IMR-90 (cell line): ENCODE results near the gene AMN. TPM values are rescaled to one million over a fixed set of nuclear protein-coding genes. Genes with fewer than 3 reads are reported as not detected.
"Not testable (repeated sequence)": the region's sequence is repeated elsewhere in the genome, so short reads cannot be mapped to it uniquely, and the experiment has no call there.

Experiments
- ATAC-seq: fragments of 200-7000 bp; cut with Tn5 transposase; 2 replicates; pipeline ENCODE4 v1.9.1; 2020; ENCODE audit warnings: low read depth, mild to moderate bottlenecking, moderate library complexity
- BruUV-seq: library from RNA; stranded (reverse); fragments of 400-500 nt; replicated peaks from 2 replicates; lab custom pipeline; 2021; lab: Mats Ljungman, UMichigan
- CTCF ChIA-PET: fragments of 300-600 bp; formaldehyde crosslinking; extraction: SDS; loops from one replicate; lab custom pipeline; 2021; ENCODE audit warnings: antibody characterized with exemption; lab: Yijun Ruan, JAX
- POLR2A ChIA-PET: fragments of 300-600 bp; sonication (Branson Sonifier 250); formaldehyde crosslinking; loops from one replicate; lab custom pipeline; 2022; ENCODE audit warnings: antibody characterized with exemption; ENCODE audit not compliant: unreplicated experiment; lab: Charles Lee
- DNase-seq: peaks from one replicate; pipeline ENCODE4 v3.0.0; 2013
- H2AFZ ChIP-seq: replicated peaks from 2 replicates; pipeline ENCODE3; 2013; ENCODE audit warnings: low read length, mild to moderate bottlenecking; ENCODE audit not compliant: poor library complexity
- H2AK5ac ChIP-seq: 2 replicates; pipeline ENCODE4 v1.6.1; 2013; ENCODE audit warnings: low read depth, low read length, inconsistent platforms
- H2AK9ac ChIP-seq: replicated peaks from 2 replicates; pipeline ENCODE3; 2013; ENCODE audit warnings: mild to moderate bottlenecking, low read depth, low read length, moderate library complexity; ENCODE audit not compliant: poor library complexity
- H2BK120ac ChIP-seq: 2 replicates; pipeline ENCODE4 v1.6.1; 2013; ENCODE audit warnings: low read depth, low read length, inconsistent platforms
- H2BK15ac ChIP-seq: 3 replicates; pipeline ENCODE4 v1.6.1; 2013; ENCODE audit warnings: low read depth, low read length, inconsistent platforms
- H2BK20ac ChIP-seq: 2 replicates; pipeline ENCODE4 v1.6.1; 2013; ENCODE audit warnings: low read depth, mild to moderate bottlenecking, inconsistent platforms, low read length, moderate library complexity
- H2BK5ac ChIP-seq: 2 replicates; pipeline ENCODE4 v1.6.1; 2013; ENCODE audit warnings: mild to moderate bottlenecking, low read depth, low read length, inconsistent platforms; ENCODE audit not compliant: poor library complexity, severe bottlenecking
- H3K14ac ChIP-seq: replicated peaks from 2 replicates; pipeline ENCODE4 v1.6.1; 2013; ENCODE audit warnings: low read depth, low read length, inconsistent platforms
- H3K18ac ChIP-seq: 2 replicates; pipeline ENCODE4 v1.6.1; 2013; ENCODE audit warnings: low read depth, low read length, control low read depth
- H3K23ac ChIP-seq: 2 replicates; pipeline ENCODE4 v1.6.1; 2013; ENCODE audit warnings: low read depth, low read length, inconsistent platforms
- H3K27ac ChIP-seq: 2 replicates; pipeline ENCODE4 v1.5.1; 2013; ENCODE audit warnings: mild to moderate bottlenecking, control low read depth, low read length; ENCODE audit not compliant: insufficient read depth
- H3K27me3 ChIP-seq: 2 replicates; pipeline ENCODE4 v1.6.1; 2013; ENCODE audit warnings: low read length; ENCODE audit not compliant: control insufficient read depth, insufficient read depth
- H3K36me3 ChIP-seq: 2 replicates; pipeline ENCODE4 v1.6.1; 2013; ENCODE audit warnings: low read length, mixed read lengths; ENCODE audit not compliant: control insufficient read depth, insufficient read depth
- H3K4ac ChIP-seq: 2 replicates; pipeline ENCODE4 v1.6.1; 2013; ENCODE audit warnings: low read depth, low read length, inconsistent platforms
- H3K4me1 ChIP-seq: 2 replicates; pipeline ENCODE4 v1.6.1; 2013; ENCODE audit warnings: low read length, mixed read lengths; ENCODE audit not compliant: control insufficient read depth, insufficient read depth
- H3K4me2 ChIP-seq: 2 replicates; pipeline ENCODE4 v1.6.1; 2013; ENCODE audit warnings: low read depth, mild to moderate bottlenecking, control low read depth, low read length, moderate library complexity
- H3K4me3 ChIP-seq: 2 replicates; pipeline ENCODE4 v1.5.1; 2013; ENCODE audit warnings: low read depth, mild to moderate bottlenecking, control low read depth, low read length, moderate library complexity; ENCODE audit not compliant: insufficient read depth
- H3K56ac ChIP-seq: 2 replicates; pipeline ENCODE4 v1.6.1; 2013; ENCODE audit warnings: low read length, inconsistent platforms; ENCODE audit not compliant: insufficient read depth; ENCODE audit errors: extremely low read depth
- H3K79me1 ChIP-seq, 2 experiments: 2 replicates each; pipeline ENCODE4 v1.6.1; 2013; ENCODE audit warnings: low read length in 2 of 2, inconsistent platforms in 1 of 2, low read depth in 1 of 2
- H3K9ac ChIP-seq: 2 replicates; pipeline ENCODE4 v1.6.1; 2013; ENCODE audit warnings: low read depth, low read length, control low read depth
- H3K9me1 ChIP-seq: 2 replicates; pipeline ENCODE4 v1.6.1; 2013; ENCODE audit warnings: low read length, inconsistent platforms; ENCODE audit not compliant: insufficient read depth
- H3K9me3 ChIP-seq: 2 replicates; pipeline ENCODE4 v1.6.1; 2013; ENCODE audit warnings: low read length; ENCODE audit not compliant: control insufficient read depth, insufficient read depth
- H4K20me1 ChIP-seq: 2 replicates; pipeline ENCODE4 v1.6.1; 2013; ENCODE audit warnings: low read length, inconsistent platforms; ENCODE audit not compliant: insufficient read depth
- H4K5ac ChIP-seq: 2 replicates; pipeline ENCODE4 v1.6.1; 2013; ENCODE audit warnings: mild to moderate bottlenecking, low read depth, low read length, control low read depth
- H4K8ac ChIP-seq, 2 experiments: 2 replicates each; pipeline ENCODE4 v1.6.1; 2013; ENCODE audit warnings: low read depth in 2 of 2, low read length in 2 of 2, control low read depth in 1 of 2, inconsistent platforms in 1 of 2
- H4K91ac ChIP-seq: 2 replicates; pipeline ENCODE4 v1.6.1; 2013; ENCODE audit warnings: low read depth, low read length, inconsistent platforms; ENCODE audit not compliant: insufficient read depth
- WGBS, 2 experiments: methylation state at CpG; one replicate each; pipeline versions ENCODE4 v1.1.5 to v1.1.7; 2013; ENCODE audit warnings: missing lambda C conversion rate in 2 of 2; ENCODE audit not compliant: insufficient read length in 1 of 2; ENCODE audit errors: extremely low coverage in 2 of 2; 5-methylcytosine and 5-hydroxymethylcytosine counted together
- dilution Hi-C: fragments of 300-500 bp; cut with HindIII; formaldehyde crosslinking; loops from one replicate; pipeline ENCODE4 v1.14.3; 2018; ENCODE audit warnings: low sequenced_read_pairs; ENCODE audit not compliant: unreplicated experiment
- in situ Hi-C: fragments of 300-500 bp; cut with MboI; formaldehyde crosslinking; loops from 3 replicates; pipeline ENCODE4 v1.14.3; 2019; ENCODE audit warnings: low sequenced_read_pairs, inconsistent platforms, mixed read lengths
- intact Hi-C: fragments of 100-400 bp; cut with micrococcal nuclease; formaldehyde crosslinking; loops from 2 replicates; pipeline ENCODE4 v1.10.0; 2022
- polyA plus RNA-seq, 3 experiments: library from polyadenylated mRNA; depleted of rRNA; stranded (reverse); fragments of >200 nt; gene quantifications; 2 replicates each; pipeline ENCODE4 v1.2.3, GENCODE V29; 2012; ENCODE audit warnings: low replicate concordance in 1 of 3
- total RNA-seq: library from RNA; depleted of rRNA; stranded (reverse); fragments of >200 nt; gene quantifications from 2 replicates; pipeline ENCODE4 v1.2.3, GENCODE V29; 2012

AMN gene
- total and polyA plus RNA-seq, 2 of the 4 experiments (the other 2 are of a cell fraction): under 0.01 to 0.24 TPM

DNA sequence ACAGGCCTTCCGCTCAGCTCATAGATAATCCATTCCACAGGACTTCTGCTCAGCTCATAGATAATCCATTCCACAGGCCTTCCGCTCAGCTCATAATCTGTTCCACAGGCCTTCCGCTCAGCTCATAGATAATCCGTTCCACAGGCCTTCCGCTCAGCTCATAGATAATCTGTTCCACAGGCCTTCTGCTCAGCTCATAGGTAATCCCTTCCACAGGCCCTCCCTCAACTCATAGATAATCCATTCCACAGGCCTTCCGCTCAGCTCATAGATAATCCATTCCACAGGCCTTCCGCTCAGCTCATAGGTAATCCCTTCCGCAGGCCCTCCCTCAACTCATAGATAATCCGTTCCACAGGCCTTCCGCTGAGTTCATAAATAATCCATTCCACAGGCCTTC, 45.0 kb upstream of the AMN start:
- H2BK5ac ChIP-seq, POLR2A ChIA-PET, H3K4me3 ChIP-seq, H2AFZ ChIP-seq, H3K27me3 ChIP-seq, H2BK120ac ChIP-seq, H4K91ac ChIP-seq, CTCF ChIA-PET, dilution Hi-C loops, H4K8ac ChIP-seq, H3K56ac ChIP-seq, H3K18ac ChIP-seq, H3K27ac ChIP-seq, H3K4me2 ChIP-seq, H4K20me1 ChIP-seq, ATAC-seq, BruUV-seq, H4K5ac ChIP-seq, H2BK20ac ChIP-seq, H3K9me3 ChIP-seq, in situ Hi-C loops, H3K4me1 ChIP-seq, DNase-seq, H3K9ac ChIP-seq, H2AK9ac ChIP-seq, H3K4ac ChIP-seq, H3K23ac ChIP-seq, H2BK15ac ChIP-seq, H3K14ac ChIP-seq, H2AK5ac ChIP-seq: not testable (repeated sequence)
- Histone ChIP-seq H3K36me3 (peaks cover 14% of the 10 kb centered on the region), H3K79me1 (peaks cover 0 to 12% of the 10 kb centered on the region in 2 experiments; a peak in 3 of 4 replicates), H3K9me1 (peaks cover 13% of the 10 kb centered on the region)
- intact Hi-C loops: loop anchor here (5.0 kb wide), 1 partner anchor 40 kb away; no protein-coding TSS in a partner anchor
- 100% methylated on average over 3 of the region's 10 CpGs; no CpG with 5 or more reads in 1 of the 2 experiments for WGBS, 2 experiments
